SK-N-SH (cell line): ENCODE measurements around the gene AMDHD2. TPM values are rescaled to one million over a fixed set of nuclear protein-coding genes. Genes with fewer than 3 reads are reported as not detected.

ENCODE experiments used
- CTCF ChIA-PET: fragments of 300-600, 350-600 bp; formaldehyde crosslinking; extraction: SDS; loops from one replicate; lab custom pipeline; 2021; lab: Yijun Ruan, JAX
- POLR2A ChIA-PET: fragments of 350-600 bp; sonication (Branson Sonifier 250); formaldehyde crosslinking; extraction: SDS; loops from one replicate; lab custom pipeline; 2020; ENCODE audit warnings: antibody characterized with exemption, inconsistent platforms; lab: Yijun Ruan, JAX
- DNase-seq: peaks from one replicate; pipeline ENCODE4 v3.0.0; 2012
- H2AFZ ChIP-seq: fragments of 200-600 bp; sonication (generic); 2 replicates; pipeline ENCODE4 v1.8.1; 2016; ENCODE audit warnings: antibody characterized with exemption, mild to moderate bottlenecking, low read depth
- H3F3A ChIP-seq: fragments of 200-600 bp; sonication (generic); replicated peaks from 2 replicates; pipeline ENCODE3; 2016; ENCODE audit warnings: antibody characterized with exemption, mild to moderate bottlenecking; ENCODE audit not compliant: insufficient read depth
- H3K27ac ChIP-seq, 2 experiments: fragments of 200-500 bp in 1 of 2; fragments of 200-600 bp in 1 of 2; sonication (Bioruptor generic) in 1 of 2; sonication (generic), shearing (Covaris generic) in 1 of 2; 2 replicates each; pipeline versions ENCODE4 v1.5.1 to v1.6.1; 2014 to 2016; ENCODE audit warnings: low read depth in 2 of 2, inconsistent platforms in 1 of 2, low read length in 1 of 2, mild to moderate bottlenecking in 1 of 2, mixed read lengths in 1 of 2
- H3K27me3 ChIP-seq: fragments of 200-600 bp; sonication (generic), shearing (Covaris generic); 2 replicates; pipeline ENCODE4 v1.6.1; 2016; ENCODE audit warnings: mixed run types; ENCODE audit not compliant: insufficient read depth
- H3K36me3 ChIP-seq, 2 experiments: fragments of 200-500 bp in 1 of 2; fragments of 200-600 bp in 1 of 2; sonication (Bioruptor generic) in 1 of 2; sonication (generic) in 1 of 2; replicated peaks in 1 of 2; 2 replicates each; pipeline versions ENCODE3 to v1.5.1; 2014 to 2016; ENCODE audit warnings: low read length in 1 of 2, mild to moderate bottlenecking in 1 of 2; ENCODE audit not compliant: insufficient read depth in 2 of 2, control insufficient read depth in 1 of 2
- H3K4me1 ChIP-seq, 2 experiments: fragments of 200-500 bp in 1 of 2; fragments of 200-600 bp in 1 of 2; sonication (Bioruptor generic) in 1 of 2; sonication (generic), shearing (Covaris generic) in 1 of 2; 2 replicates each; pipeline versions ENCODE4 v1.5.1 to v1.6.1; 2014 to 2016; ENCODE audit warnings: low read depth in 1 of 2, low read length in 1 of 2, mixed run types in 1 of 2; ENCODE audit not compliant: insufficient read depth in 2 of 2, control insufficient read depth in 1 of 2
- H3K4me2 ChIP-seq: fragments of 200-600 bp; sonication (generic), shearing (Covaris generic); 2 replicates; pipeline ENCODE4 v1.6.1; 2017; ENCODE audit warnings: mixed run types
- H3K4me3 ChIP-seq, 2 experiments: fragments of 200-500 bp in 1 of 2; fragments of 200-600 bp in 1 of 2; sonication (Bioruptor generic) in 1 of 2; sonication (generic), shearing (Covaris generic) in 1 of 2; 2 replicates each; pipeline versions ENCODE4 v1.5.1 to v1.8.1; 2014 to 2016; ENCODE audit warnings: low read depth in 2 of 2, inconsistent platforms in 1 of 2, low read length in 1 of 2, mild to moderate bottlenecking in 1 of 2, mixed read lengths in 1 of 2, moderate library complexity in 1 of 2
- H3K79me2 ChIP-seq: fragments of 200-600 bp; sonication (generic); 2 replicates; pipeline ENCODE4 v1.8.1; 2017; ENCODE audit warnings: mild to moderate bottlenecking; ENCODE audit not compliant: insufficient read depth
- H3K9ac ChIP-seq: fragments of 200-600 bp; sonication (generic); 2 replicates; pipeline ENCODE4 v1.6.1; 2017; ENCODE audit warnings: mixed run types
- H3K9me2 ChIP-seq: fragments of 200-600 bp; sonication (generic); 2 replicates; pipeline ENCODE4 v1.6.1; 2017; ENCODE audit warnings: mixed run types
- H3K9me3 ChIP-seq: fragments of 200-600 bp; sonication (generic); 2 replicates; pipeline ENCODE4 v1.6.1; 2017; ENCODE audit warnings: mixed run types, mild to moderate bottlenecking, moderate library complexity
- H4K20me1 ChIP-seq: fragments of 200-600 bp; sonication (generic); 2 replicates; pipeline ENCODE4 v1.6.1; 2017; ENCODE audit warnings: mild to moderate bottlenecking, mixed run types; ENCODE audit not compliant: insufficient read depth
- FOSL2 ChIP-seq: IDR thresholded peaks from 2 replicates; pipeline ENCODE4 v1.4.0; 2012; ENCODE audit warnings: low read depth, mild to moderate bottlenecking, moderate library complexity, borderline replicate concordance
- FOXM1 ChIP-seq: IDR thresholded peaks from 2 replicates; pipeline ENCODE4 v1.4.0; 2012; ENCODE audit warnings: low read depth, mild to moderate bottlenecking
- POLR2AphosphoS5 ChIP-seq: IDR thresholded peaks from 2 replicates; pipeline ENCODE4 v1.6.1; 2012; ENCODE audit warnings: low read depth, low read length
- RXRA ChIP-seq: IDR thresholded peaks from 2 replicates; pipeline ENCODE4 v1.4.0; 2012; ENCODE audit warnings: low read depth, mild to moderate bottlenecking, borderline replicate concordance
- WGBS: methylation state at CpG from one replicate; pipeline ENCODE4 v1.1.6; 2017; ENCODE audit warnings: low lambda C conversion rate; 5-methylcytosine and 5-hydroxymethylcytosine counted together
- polyA plus RNA-seq, 3 experiments: library from polyadenylated mRNA; depleted of rRNA; stranded (reverse); fragments of >200 nt; gene quantifications; 2 replicates each; pipeline ENCODE4 v1.2.3, GENCODE V29; 2012
- TF ChIP-seq, protein P1 (sequence below): fragments of 150-350 bp; IDR thresholded peaks from 2 replicates; pipeline ENCODE4 v1.6.1; 2017; ENCODE audit warnings: antibody characterized with exemption, low read length, low read depth, borderline replicate concordance
- TF ChIP-seq, protein P2 (sequence below): IDR thresholded peaks from 2 replicates; pipeline ENCODE4; 2012

Gene AMDHD2
- polyA plus RNA-seq, 1 of the 3 experiments (the other 2 are of a cell fraction), result 38.1 TPM

DNA sequence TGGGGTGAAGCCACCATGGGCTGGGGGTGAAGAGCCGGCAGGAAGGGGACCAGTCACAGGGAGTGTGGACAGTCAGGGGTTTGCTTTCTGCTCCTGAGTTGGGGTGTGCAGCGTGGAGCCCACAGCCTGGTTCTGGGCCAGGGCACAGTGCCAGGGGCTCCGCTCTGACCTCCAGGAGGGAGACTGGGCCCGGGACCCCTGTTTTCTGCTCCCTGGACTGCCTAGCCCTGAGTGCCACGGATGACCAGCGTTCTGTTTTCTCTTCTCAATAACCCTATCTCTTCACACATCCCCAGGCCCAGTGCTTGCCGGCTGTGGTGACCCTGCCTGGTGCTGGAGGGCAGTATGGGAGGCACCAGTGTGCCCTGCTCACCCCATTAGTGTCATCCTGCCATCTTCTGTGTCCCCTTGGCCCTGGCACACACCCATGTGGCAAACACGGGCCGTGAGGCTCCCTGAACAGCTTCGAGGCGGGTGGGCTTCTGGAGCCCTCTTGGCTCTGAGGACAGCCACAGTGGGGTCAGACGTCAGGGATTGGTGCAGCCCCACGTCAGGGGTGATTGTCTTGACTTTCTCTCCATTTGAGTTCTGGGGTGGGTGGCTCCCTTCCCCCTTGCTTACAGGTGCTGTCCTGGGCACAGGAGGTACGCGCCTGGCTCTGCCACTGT, 9.9 kb downstream of the AMDHD2 start:
- no peaks in the 10 kb centered on the region for H3K9me3 ChIP-seq
- peak; percentile 13 for DNase-seq
- WGBS, result 100% methylated on average over 8 of the region's 15 CpGs
- H3K9ac ChIP-seq, result no peak overlapping the region
- peaks cover 13% of the 10 kb centered on the region for H3F3A ChIP-seq
- no peak overlapping the region for H3K27ac ChIP-seq
- peaks cover 0 to 8% of the 10 kb centered on the region in 2 experiments; a peak in 2 of 4 replicates for H3K4me1 ChIP-seq
- no peaks in the 10 kb centered on the region for H4K20me1 ChIP-seq
- ChIA-PET POLR2A (interaction anchor here (1.5 kb wide), 1 partner anchor 10 kb away, joined by 3 read pairs; the partner anchor contains the start of gene AMDHD2), CTCF (interaction anchor here (1.0 kb wide), 1 partner anchor 10 kb away, joined by 5 read pairs; the partner anchor contains the start of gene AMDHD2)
- H3K36me3 ChIP-seq, result peaks cover 5 to 19% of the 10 kb centered on the region in 2 experiments
- H3K4me2 ChIP-seq, result no peak overlapping the region
- TF ChIP-seq POLR2AphosphoS5 (peak; percentile 20; the same call in 1 of the 2 replicates), FOXM1 (no peak)
- TF ChIP-seq, protein P1, sequence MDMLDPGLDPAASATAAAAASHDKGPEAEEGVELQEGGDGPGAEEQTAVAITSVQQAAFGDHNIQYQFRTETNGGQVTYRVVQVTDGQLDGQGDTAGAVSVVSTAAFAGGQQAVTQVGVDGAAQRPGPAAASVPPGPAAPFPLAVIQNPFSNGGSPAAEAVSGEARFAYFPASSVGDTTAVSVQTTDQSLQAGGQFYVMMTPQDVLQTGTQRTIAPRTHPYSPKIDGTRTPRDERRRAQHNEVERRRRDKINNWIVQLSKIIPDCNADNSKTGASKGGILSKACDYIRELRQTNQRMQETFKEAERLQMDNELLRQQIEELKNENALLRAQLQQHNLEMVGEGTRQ, result no peak
- H3K27me3 ChIP-seq, result no peaks in the 10 kb centered on the region
- no peaks in the 10 kb centered on the region for H3K9me2 ChIP-seq
- no peaks in the 10 kb centered on the region for H3K79me2 ChIP-seq
- no peak overlapping the region for H2AFZ ChIP-seq
- no peak overlapping the region for H3K4me3 ChIP-seq

DNA sequence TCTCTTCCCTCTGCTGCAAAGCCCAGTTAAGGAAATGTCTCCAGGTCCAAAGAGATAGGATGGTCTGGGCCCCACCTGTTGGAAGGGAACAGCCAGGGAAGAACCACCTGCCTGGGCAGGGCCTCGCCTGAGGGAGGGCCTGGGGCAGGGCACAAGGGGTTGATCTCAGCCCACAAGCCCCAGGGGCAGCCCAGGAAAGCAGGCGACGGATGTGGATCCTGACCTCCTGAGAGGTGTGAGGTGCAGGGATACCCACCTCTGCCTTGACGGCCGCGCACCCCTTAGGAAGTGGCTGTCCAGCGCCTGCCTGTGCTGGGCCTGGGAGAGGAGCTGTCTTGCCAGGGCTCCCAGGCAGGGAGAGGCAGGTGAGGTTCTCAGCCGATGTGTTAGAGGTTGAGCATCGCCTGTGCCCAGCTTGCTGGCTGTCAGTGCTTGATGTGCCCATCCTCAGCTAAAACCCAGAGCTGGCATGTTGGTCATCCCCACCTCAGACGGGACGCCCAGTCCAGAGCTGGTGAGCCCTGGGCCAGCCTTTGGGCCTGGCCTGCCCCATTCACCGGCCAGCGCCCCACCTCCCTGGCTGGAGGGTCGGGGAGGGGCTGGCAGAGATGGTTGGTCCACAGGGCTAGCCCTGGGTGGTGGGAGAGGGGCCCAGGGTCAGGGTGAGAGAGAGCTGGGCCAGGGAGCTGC, 10.6 kb downstream of the AMDHD2 start:
- 92% methylated on average over 2 of the region's 14 CpGs for WGBS
- ChIA-PET POLR2A (interaction anchor here (0.7 to 2.2 kb wide), 2 partner anchors 10 to 376 kb away, joined by 3 to 15 read pairs; partner anchors contain the start of gene AMDHD2), CTCF (interaction anchor here (0.6 to 1.0 kb wide), 3 partner anchors 11 to 100 kb away, joined by 3 to 5 read pairs (median 3); partner anchors contain the start of gene AMDHD2)
- no peak overlapping the region; a peak in 1 of 4 replicates for H3K4me3 ChIP-seq
- peak overlapping the region; percentile 67 to 81; a peak in 3 of 4 replicates for H3K27ac ChIP-seq
- peak; percentile 46 for DNase-seq
- no peaks in the 10 kb centered on the region for H3K9me2 ChIP-seq
- no peaks in the 10 kb centered on the region for H3K27me3 ChIP-seq
- no peaks in the 10 kb centered on the region for H3K9me3 ChIP-seq
- H3K36me3 ChIP-seq, result peaks cover under 1 to 18% of the 10 kb centered on the region in 2 experiments
- H3F3A ChIP-seq, result peaks cover 18% of the 10 kb centered on the region
- H2AFZ ChIP-seq, result no peak overlapping the region
- H3K4me1 ChIP-seq, result peaks cover 0 to 8% of the 10 kb centered on the region in 2 experiments; a peak in 2 of 4 replicates
- peak overlapping the region; percentile 63; the same call in 1 of the 2 replicates for H3K9ac ChIP-seq
- no peaks in the 10 kb centered on the region for H3K79me2 ChIP-seq
- H4K20me1 ChIP-seq, result no peaks in the 10 kb centered on the region
- TF ChIP-seq, protein P2, sequence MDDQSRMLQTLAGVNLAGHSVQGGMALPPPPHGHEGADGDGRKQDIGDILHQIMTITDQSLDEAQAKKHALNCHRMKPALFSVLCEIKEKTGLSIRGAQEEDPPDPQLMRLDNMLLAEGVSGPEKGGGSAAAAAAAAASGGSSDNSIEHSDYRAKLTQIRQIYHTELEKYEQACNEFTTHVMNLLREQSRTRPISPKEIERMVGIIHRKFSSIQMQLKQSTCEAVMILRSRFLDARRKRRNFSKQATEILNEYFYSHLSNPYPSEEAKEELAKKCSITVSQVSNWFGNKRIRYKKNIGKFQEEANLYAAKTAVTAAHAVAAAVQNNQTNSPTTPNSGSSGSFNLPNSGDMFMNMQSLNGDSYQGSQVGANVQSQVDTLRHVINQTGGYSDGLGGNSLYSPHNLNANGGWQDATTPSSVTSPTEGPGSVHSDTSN, result no peak
- TF ChIP-seq RXRA (no peak), FOSL2 (no peak)
- peak overlapping the region; percentile 95 for H3K4me2 ChIP-seq
